ENCODE results near the gene MAPKAPK3.

MAPKAPK3 gene

DNA sequence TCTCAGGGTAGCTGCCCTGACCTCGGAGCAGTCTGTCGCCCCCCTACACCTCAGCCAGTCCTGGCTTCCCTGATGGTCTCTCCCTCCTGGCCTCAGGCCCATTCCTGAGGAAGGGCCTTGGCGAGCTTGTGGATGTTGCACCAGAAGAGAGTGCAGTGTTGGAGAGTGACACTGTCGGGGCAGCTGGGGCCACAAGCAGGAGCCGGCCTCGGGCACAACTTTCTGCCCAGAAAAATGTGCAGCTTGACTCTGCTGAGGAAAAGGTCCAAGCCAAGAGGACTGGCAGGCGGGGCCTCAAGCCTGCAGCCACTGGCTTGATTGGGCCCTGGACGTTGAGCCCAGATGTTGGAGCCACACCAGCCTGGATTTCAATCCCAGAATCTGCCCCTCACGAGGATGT, 34.9 kb upstream of the MAPKAPK3 start:
- no peak overlapping the region for H3K4me3 Mint-ChIP-seq
- no peak overlapping the region for H3K27ac Mint-ChIP-seq
- H3K27me3 Mint-ChIP-seq = no peaks in the 10 kb centered on the region
- no peaks in the 10 kb centered on the region for H3K9me3 Mint-ChIP-seq
- peaks cover 50% of the 10 kb centered on the region for H3K4me1 Mint-ChIP-seq
- peaks cover 15% of the 10 kb centered on the region for H3K36me3 Mint-ChIP-seq

DNA sequence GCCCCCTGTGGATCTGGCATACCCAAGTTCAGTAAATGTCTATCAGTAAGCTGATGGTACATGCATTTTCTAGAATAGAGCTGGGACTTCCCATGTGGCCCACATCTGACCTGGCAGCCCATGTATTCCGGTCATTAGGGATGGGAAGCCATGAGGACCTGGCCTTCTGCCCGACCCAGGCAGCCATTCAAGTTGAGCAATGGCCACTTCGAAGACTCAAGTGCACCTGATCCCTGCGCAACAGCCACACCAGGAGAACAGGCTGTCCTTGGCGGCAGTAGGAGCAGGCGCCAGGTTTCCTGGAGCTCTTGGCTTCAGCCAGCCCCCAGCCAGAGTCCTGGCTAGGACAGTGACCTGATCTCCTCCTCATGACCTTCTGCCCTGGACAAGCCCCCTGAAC, 33.1 kb upstream of the MAPKAPK3 start:
- Mint-ChIP-seq H3K36me3 (peaks cover 13% of the 10 kb centered on the region), H3K27ac (peak overlapping the region; percentile 94), H3K9me3 (no peaks in the 10 kb centered on the region), H3K27me3 (no peaks in the 10 kb centered on the region), H3K4me1 (peaks cover 61% of the 10 kb centered on the region), H3K4me3 (no peak overlapping the region)

DNA sequence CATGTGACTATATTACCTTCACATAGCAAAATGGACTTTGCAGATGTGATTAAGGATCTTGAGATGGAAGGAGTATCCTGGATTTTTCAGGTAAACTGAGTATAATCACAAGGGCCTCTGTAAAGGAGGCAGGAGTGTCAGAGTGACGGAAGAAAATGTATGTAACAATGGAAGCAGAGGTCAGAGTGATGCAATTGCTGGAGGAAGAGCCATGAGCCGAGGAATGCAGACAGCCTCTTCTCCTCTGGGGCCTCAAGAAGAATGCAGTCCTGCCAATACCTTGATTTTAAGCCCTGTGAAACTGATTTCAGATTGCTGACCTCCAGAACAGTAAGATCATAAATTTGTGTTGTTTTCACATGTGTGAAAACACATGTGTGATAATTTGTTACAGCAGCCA, 32.6 kb upstream of the MAPKAPK3 start:
- Mint-ChIP-seq H3K36me3 (peaks cover 11% of the 10 kb centered on the region), H3K4me1 (peaks cover 65% of the 10 kb centered on the region), H3K9me3 (no peaks in the 10 kb centered on the region), H3K27me3 (no peaks in the 10 kb centered on the region), H3K27ac (peak overlapping the region; percentile 65), H3K4me3 (no peak overlapping the region)

- Mint-ChIP-seq H3K27ac (peak overlapping the region; percentile 80), H3K9me3 (no peaks in the 10 kb centered on the region), H3K4me1 (peaks cover 73% of the 10 kb centered on the region), H3K36me3 (peaks cover 9% of the 10 kb centered on the region), H3K4me3 (no peak overlapping the region), H3K27me3 (no peaks in the 10 kb centered on the region)
These were observed 30.8 kb upstream of the MAPKAPK3 start for GRCh38 chr3:50585919-50586762.

DNA sequence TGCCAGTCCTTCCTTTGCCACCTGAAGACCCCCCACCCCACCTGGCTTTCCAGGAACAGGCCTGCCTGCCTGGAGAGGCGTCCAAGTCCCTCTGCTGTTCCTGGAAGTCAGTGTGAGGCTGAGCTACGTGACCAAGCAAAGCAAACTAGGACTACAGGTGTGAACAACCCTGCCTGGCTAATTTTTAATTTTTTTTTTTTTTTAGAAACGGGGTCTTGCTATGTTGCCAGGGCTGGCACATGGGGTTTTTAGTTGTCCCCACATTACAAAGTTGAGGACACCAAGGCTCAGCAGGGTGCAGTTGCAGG, 30.2 kb upstream of the MAPKAPK3 start:
- peak overlapping the region; percentile 86 for H3K27ac Mint-ChIP-seq

DNA sequence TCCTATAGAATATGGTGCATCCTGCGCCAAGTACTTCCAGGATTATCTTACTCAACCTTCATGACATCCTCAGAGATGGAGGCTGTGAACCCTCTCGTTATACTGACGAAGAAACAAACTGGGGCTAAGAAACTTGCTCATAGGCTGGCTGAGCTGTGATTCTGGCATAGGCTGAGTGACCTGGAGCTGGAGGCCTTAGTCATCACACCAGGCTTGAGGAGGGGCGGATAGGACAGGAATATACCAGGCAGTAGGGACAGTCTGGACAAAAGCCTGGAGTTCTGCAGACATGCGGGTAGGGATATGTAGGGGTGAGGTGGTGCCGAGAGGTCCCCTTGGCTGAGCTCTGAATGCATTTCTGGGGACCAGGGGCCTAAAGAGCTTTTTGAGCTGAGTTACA, 29.6 kb upstream of the MAPKAPK3 start:
- H3K27ac Mint-ChIP-seq = peak overlapping the region; percentile 89
- peak overlapping the region; percentile 61 for H3K4me3 Mint-ChIP-seq
- peaks cover 8% of the 10 kb centered on the region for H3K36me3 Mint-ChIP-seq
- peaks cover 75% of the 10 kb centered on the region for H3K4me1 Mint-ChIP-seq
- H3K27me3 Mint-ChIP-seq = no peaks in the 10 kb centered on the region
- no peaks in the 10 kb centered on the region for H3K9me3 Mint-ChIP-seq

More for the DNA sequence above, 30.2 kb upstream of the MAPKAPK3 start:
- H3K4me1 Mint-ChIP-seq = peaks cover 73% of the 10 kb centered on the region
- H3K9me3 Mint-ChIP-seq = no peaks in the 10 kb centered on the region
- H3K27me3 Mint-ChIP-seq = no peaks in the 10 kb centered on the region
- H3K4me3 Mint-ChIP-seq = no peak overlapping the region
- peaks cover 9% of the 10 kb centered on the region for H3K36me3 Mint-ChIP-seq

DNA sequence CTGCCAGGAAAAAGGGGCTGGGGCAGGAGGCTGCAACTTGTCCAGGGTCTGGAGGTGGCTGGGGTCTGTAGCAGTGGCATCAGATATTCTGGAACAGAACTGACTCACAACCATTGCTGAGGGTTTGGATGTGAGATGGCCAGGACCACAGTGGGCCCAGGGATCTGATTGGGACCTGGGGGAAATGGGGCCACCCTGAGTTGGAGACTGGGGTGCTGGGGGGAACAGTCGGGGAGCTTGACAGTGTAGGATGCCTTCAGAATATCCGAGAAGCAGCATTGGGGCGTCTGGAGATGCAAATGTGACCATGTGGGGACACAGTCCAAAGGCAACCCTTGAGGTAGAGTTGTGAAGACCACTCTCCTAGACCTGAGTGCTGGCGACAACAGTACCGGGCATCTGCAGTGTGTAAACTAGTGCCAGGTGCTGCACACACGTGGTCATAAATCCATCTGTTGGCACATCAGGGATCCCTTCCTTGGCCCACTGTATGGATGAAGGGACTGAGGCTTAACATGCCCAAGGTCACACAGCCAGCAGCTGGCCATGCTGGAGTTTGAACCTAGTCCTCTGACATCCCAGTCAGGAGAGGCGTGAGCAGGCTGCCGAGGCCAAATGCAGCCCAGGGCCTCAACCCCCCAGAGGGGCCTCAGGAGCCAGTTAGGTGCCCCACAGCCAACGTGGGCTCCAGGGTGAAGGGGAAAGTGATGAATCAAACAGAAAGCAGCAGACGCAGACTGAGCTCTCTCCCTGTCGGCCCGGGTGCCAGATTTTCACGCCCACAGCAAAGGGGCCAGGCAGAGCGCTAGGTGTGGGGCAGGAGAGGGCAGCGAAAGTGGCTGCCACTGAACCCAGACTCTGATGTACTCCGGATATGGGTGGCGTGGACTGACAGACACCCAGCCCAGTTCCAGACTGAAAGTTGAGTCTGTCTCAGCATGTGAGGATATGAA, 28.9 kb upstream of the MAPKAPK3 start:
- Mint-ChIP-seq H3K9me3 (no peaks in the 10 kb centered on the region), H3K4me1 (peaks cover 81% of the 10 kb centered on the region)

DNA sequence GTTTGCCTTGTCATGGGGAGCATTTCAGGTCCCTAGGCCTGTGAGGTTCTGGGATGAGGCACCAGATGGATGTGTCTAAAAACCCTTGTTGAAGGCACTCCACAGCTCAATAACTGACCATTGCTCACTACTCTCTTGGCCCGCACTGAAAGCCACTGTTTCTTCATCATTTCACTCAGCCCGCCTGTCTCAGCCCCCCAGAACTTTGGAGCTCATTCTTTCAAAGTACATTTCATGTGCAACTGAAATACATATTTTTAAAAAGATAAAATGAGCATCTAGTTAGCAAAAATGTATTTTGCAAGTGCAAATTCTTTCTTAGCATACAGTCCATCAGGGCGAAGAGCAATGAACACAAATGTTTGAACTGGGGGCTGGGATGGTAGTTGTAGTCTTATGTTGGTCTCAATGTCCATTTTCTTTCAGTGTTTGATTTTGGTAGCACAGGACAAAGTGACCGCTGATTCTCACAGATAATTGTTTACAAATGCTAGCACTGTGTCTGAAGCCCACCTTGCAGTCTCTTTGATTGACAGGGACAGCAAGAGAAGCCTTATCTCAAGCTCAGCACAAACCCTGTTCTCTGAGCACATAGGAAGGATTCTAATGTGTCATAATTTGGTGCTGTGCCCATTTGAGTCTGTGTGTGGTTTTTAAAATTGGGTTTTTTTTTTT, 28.1 kb upstream of the MAPKAPK3 start:
- Mint-ChIP-seq H3K4me1 (peaks cover 81% of the 10 kb centered on the region), H3K27ac (peak overlapping the region; percentile 89), H3K4me3 (peak overlapping the region; percentile 54), H3K9me3 (no peaks in the 10 kb centered on the region), H3K27me3 (no peaks in the 10 kb centered on the region), H3K36me3 (peaks cover 4% of the 10 kb centered on the region)

More for the DNA sequence above, 28.9 kb upstream of the MAPKAPK3 start:
- Mint-ChIP-seq H3K4me3 (peak overlapping the region; percentile 61), H3K36me3 (peaks cover 8% of the 10 kb centered on the region), H3K27me3 (no peaks in the 10 kb centered on the region), H3K27ac (peak overlapping the region; percentile 89)

- H3K4me1 Mint-ChIP-seq = peaks cover 87% of the 10 kb centered on the region
- no peaks in the 10 kb centered on the region for H3K9me3 Mint-ChIP-seq
- peak overlapping the region; percentile 95 for H3K27ac Mint-ChIP-seq
- H3K27me3 Mint-ChIP-seq = no peaks in the 10 kb centered on the region
- peaks cover 1% of the 10 kb centered on the region for H3K36me3 Mint-ChIP-seq
- peak overlapping the region; percentile 67 for H3K4me3 Mint-ChIP-seq
These were observed 25.7 kb upstream of the MAPKAPK3 start for GRCh38 chr3:50591196-50591741.

DNA sequence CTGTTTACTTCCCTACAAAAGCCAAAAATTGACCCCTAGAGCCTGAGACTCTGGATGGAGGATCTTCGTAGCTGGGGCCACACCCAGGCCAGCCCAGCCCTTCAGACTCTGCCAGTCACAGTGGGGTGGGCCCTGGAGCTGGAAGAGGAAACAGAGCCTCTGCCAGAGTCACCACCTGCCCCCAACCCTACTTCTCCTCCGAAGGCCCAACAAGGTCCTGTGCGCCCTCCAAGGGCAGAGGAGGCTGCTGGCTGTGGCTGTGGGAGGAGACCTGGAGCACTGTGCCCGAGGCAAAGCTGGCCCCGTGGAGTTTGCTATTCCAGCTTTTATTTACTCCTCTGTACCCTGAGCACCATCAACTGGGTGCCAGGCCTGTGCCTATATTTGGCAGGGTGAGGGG, 24.4 kb upstream of the MAPKAPK3 start:
- H3K4me1 Mint-ChIP-seq = peaks cover 79% of the 10 kb centered on the region
- peaks cover 1% of the 10 kb centered on the region for H3K36me3 Mint-ChIP-seq
- no peaks in the 10 kb centered on the region for H3K27me3 Mint-ChIP-seq
- no peaks in the 10 kb centered on the region for H3K9me3 Mint-ChIP-seq
- peak overlapping the region; percentile 40 for H3K4me3 Mint-ChIP-seq
- peak overlapping the region; percentile 95 for H3K27ac Mint-ChIP-seq

GRCh38 chr3:50594253-50594785, 22.6 kb upstream of the MAPKAPK3 start:
- Mint-ChIP-seq H3K4me1 (peaks cover 72% of the 10 kb centered on the region), H3K4me3 (no peak overlapping the region), H3K27me3 (no peaks in the 10 kb centered on the region), H3K9me3 (no peaks in the 10 kb centered on the region), H3K27ac (peak overlapping the region; percentile 69), H3K36me3 (peaks cover 1% of the 10 kb centered on the region)

DNA sequence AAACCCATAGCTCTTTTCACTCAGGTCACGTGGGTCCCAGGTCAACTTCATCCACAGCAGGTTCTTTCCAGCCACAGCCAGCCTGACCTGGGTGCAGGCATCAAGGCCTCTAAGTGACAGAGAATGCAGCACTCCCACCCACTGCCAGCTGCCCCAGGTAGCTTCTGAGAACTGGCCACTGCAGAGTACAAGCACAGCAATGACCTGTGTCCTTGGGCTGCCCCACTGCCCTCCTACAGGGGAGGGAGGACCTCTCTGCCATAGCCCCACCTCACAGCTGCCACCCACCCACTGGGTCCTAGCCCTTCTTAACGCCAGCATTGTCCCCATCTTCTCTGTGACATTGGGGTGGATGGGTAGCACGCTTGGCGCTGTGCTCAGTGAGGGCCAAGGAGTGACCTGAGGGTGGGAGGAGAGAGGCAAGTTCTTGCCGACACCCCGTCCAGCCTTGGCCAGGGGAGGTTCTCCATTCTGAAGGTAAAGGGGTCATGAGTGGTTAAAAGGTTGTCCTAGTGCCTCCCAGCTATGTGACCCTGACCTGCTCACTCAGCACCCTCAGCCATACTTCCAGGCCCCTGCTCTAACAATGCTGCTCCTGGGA, 17.7 kb upstream of the MAPKAPK3 start:
- peaks cover 78% of the 10 kb centered on the region for H3K4me1 Mint-ChIP-seq
- no peaks in the 10 kb centered on the region for H3K9me3 Mint-ChIP-seq
- H3K27me3 Mint-ChIP-seq = no peaks in the 10 kb centered on the region
- H3K4me3 Mint-ChIP-seq = no peak overlapping the region
- H3K27ac Mint-ChIP-seq = no peak overlapping the region
- H3K36me3 Mint-ChIP-seq = peaks cover 1% of the 10 kb centered on the region

DNA sequence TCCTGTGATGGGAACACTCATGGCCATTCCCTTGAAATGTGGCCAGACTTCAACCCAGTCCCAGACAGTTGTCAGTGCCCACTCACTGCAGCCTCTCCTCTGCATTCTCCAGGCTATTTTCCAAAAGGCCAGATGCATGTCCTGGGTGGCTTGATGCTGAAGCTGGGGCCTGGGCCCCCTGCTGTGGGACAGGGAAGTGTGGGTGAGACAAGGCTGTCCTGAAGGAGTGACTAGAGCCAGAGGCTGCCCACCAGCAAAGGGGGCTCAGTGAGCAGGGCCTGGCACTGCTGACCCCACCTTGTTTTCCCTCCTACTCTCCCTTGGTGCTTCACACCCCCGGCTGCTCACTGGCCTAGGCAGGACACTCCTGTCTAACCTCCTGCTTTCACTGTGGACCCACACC, 17.2 kb upstream of the MAPKAPK3 start:
- Mint-ChIP-seq H3K4me3 (no peak overlapping the region), H3K36me3 (peaks cover 1% of the 10 kb centered on the region), H3K27me3 (no peaks in the 10 kb centered on the region), H3K4me1 (peaks cover 78% of the 10 kb centered on the region), H3K27ac (peak overlapping the region; percentile 33), H3K9me3 (no peaks in the 10 kb centered on the region)

DNA sequence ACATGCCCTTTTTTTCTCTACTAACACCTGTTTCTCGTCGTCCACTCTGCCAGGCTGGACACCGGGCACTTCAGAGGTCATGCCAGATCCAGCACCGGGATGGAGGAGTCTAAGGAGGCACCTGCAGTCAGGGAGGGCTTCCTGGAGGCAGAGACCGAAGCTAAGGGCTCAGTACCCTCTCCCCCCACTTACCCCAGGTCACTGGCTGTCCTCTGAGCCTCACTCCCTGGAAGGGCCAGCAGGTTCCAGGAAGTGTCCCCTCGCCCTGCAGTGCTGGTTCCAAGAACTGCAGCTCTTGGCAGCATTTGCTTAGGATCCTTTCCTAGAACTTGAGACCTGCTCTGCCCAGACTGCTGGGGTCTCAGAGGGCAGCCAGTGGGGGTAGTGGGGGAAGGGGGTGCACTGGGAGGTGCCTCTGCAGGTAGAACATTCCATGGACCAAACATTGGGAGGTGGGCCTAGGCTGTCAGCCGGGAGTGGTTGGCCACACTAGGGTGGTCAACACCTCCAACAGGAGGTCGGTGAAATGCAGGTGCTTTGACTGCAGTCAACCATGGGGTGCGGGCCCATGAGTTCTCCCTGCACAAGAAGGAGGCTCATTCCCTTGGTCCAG, 16.7 kb upstream of the MAPKAPK3 start:
- Mint-ChIP-seq H3K36me3 (peaks cover 4% of the 10 kb centered on the region), H3K9me3 (no peaks in the 10 kb centered on the region), H3K4me1 (peaks cover 78% of the 10 kb centered on the region), H3K4me3 (no peak overlapping the region), H3K27me3 (no peaks in the 10 kb centered on the region), H3K27ac (peak overlapping the region; percentile 33)
